ENCODE results near the gene TLN1.

DNA sequence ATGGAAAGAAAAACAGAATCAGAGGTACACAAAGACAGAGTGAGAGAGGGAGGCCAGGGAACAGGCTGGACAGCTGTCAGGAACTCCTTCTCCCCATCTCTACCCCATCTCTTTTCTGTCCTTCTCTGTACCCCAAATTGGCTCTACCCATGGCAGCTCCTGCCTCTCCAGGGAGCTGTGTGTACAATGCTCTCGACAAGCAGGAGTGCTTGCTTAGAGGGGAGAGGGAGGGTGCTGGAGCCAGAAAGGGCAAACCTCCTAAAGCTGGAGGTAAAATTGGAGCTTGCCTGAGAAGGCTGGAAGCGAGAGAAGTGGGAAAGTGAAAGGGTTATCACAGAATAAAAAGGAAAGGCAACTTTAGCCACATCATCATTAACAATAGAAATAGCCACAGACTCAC, 48.7 kb downstream of the TLN1 start:
- no peak for TF ChIP-seq POLR2A (IDR thresholded peaks at IDR 0.05)
- TF ChIP-seq, protein P1, sequence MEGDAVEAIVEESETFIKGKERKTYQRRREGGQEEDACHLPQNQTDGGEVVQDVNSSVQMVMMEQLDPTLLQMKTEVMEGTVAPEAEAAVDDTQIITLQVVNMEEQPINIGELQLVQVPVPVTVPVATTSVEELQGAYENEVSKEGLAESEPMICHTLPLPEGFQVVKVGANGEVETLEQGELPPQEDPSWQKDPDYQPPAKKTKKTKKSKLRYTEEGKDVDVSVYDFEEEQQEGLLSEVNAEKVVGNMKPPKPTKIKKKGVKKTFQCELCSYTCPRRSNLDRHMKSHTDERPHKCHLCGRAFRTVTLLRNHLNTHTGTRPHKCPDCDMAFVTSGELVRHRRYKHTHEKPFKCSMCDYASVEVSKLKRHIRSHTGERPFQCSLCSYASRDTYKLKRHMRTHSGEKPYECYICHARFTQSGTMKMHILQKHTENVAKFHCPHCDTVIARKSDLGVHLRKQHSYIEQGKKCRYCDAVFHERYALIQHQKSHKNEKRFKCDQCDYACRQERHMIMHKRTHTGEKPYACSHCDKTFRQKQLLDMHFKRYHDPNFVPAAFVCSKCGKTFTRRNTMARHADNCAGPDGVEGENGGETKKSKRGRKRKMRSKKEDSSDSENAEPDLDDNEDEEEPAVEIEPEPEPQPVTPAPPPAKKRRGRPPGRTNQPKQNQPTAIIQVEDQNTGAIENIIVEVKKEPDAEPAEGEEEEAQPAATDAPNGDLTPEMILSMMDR (IDR thresholded peaks at IDR 0.05 in 4 of 5, conservative IDR thresholded peaks at IDR 0.05 in 1 of 5): no peak

All from gastrocnemius medialis (tissue), 4 donors.